ENCODE data around the gene RNPC3.

Gene RNPC3
- long read RNA-seq, partial matches to known transcripts: 1 of 13 reads
- long read RNA-seq, other reads (novel, unspliced or antisense): 11 of 13 reads

- no peaks in the 10 kb centered on the region for H3K27me3 ChIP-seq (ENCODE audit: insufficient read depth, poor library complexity, severe bottlenecking)
- DNase-seq (ENCODE audit: low read depth in 1 of 2, low spot score in 1 of 2): peak; percentile 51 to 83
- H3K27ac ChIP-seq (replicated peaks): peak within 1 kb of the TSS; percentile 97
- H3K4me3 ChIP-seq (replicated peaks; ENCODE audit: insufficient read depth, low read length): peak within 1 kb of the TSS; percentile 92
- TF ChIP-seq GABPA (IDR thresholded peaks at IDR 0.05; ENCODE audit: low read depth) (no peak), REST (IDR thresholded peaks at IDR 0.05; ENCODE audit: insufficient replicate concordance, low read depth) (no peak), CTCF (IDR thresholded peaks at IDR 0.05; ENCODE audit: insufficient read depth, low read length) (no peak), SPI1 (IDR thresholded peaks at IDR 0.05; ENCODE audit: borderline replicate concordance, low read depth) (peak; percentile 33; the same call in 1 of the 2 replicates), POLR2AphosphoS5 (IDR thresholded peaks at IDR 0.05; ENCODE audit: low read depth) (peak; percentile 74)
These were observed at the start of gene RNPC3 for GRCh38 chr1:103525607-103526507. Gene RNPC3, plus strand, starts transcription at chr1:103525699. Its CDS starts 372 bp downstream, at chr1:103526071.

- no peak overlapping the region for H3K4me3 ChIP-seq (replicated peaks; ENCODE audit: insufficient read depth, low read length)
- no peaks in the 10 kb centered on the region for H3K27me3 ChIP-seq (ENCODE audit: insufficient read depth, poor library complexity, severe bottlenecking)
- H3K27ac ChIP-seq (replicated peaks): no peak overlapping the region
- DNase-seq (ENCODE audit: low read depth in 1 of 2, low spot score in 1 of 2): no peak
- no peak for TF ChIP-seq SPI1 (IDR thresholded peaks at IDR 0.05; ENCODE audit: borderline replicate concordance, low read depth)
These were observed 48.4 kb upstream of the RNPC3 start for GRCh38 chr1:103477101-103477500.

GRCh38 chr1:103489935-103490334, 35.6 kb upstream of the RNPC3 start:
- no peak overlapping the region for H3K27ac ChIP-seq (replicated peaks)
- H3K4me3 ChIP-seq (replicated peaks; ENCODE audit: insufficient read depth, low read length): no peak overlapping the region
- no peak for DNase-seq (ENCODE audit: low read depth in 1 of 2, low spot score in 1 of 2)
- no peaks in the 10 kb centered on the region for H3K27me3 ChIP-seq (ENCODE audit: insufficient read depth, poor library complexity, severe bottlenecking)
- no peak for TF ChIP-seq POLR2AphosphoS5 (IDR thresholded peaks at IDR 0.05; ENCODE audit: low read depth)
- TF ChIP-seq REST (IDR thresholded peaks at IDR 0.05; ENCODE audit: insufficient replicate concordance, low read depth): no peak
- no peak for TF ChIP-seq SPI1 (IDR thresholded peaks at IDR 0.05; ENCODE audit: borderline replicate concordance, low read depth)
- no peak for TF ChIP-seq CTCF (IDR thresholded peaks at IDR 0.05; ENCODE audit: insufficient read depth, low read length)
- TF ChIP-seq GABPA (IDR thresholded peaks at IDR 0.05; ENCODE audit: low read depth): no peak

GRCh38 chr1:103492003-103492625, 33.4 kb upstream of the RNPC3 start:
- Histone ChIP-seq H3K4me3 (replicated peaks; ENCODE audit: insufficient read depth, low read length) (no peak overlapping the region), H3K27me3 (ENCODE audit: insufficient read depth, poor library complexity, severe bottlenecking) (no peaks in the 10 kb centered on the region), H3K27ac (replicated peaks) (no peak overlapping the region)
- TF ChIP-seq REST (IDR thresholded peaks at IDR 0.05; ENCODE audit: insufficient replicate concordance, low read depth) (no peak), CTCF (IDR thresholded peaks at IDR 0.05; ENCODE audit: insufficient read depth, low read length) (no peak), SPI1 (IDR thresholded peaks at IDR 0.05; ENCODE audit: borderline replicate concordance, low read depth) (no peak), GABPA (IDR thresholded peaks at IDR 0.05; ENCODE audit: low read depth) (no peak), POLR2AphosphoS5 (IDR thresholded peaks at IDR 0.05; ENCODE audit: low read depth) (no peak)
- no peak for DNase-seq (ENCODE audit: low read depth in 1 of 2, low spot score in 1 of 2)
